Progenitor cell of endocrine pancreas (in vitro differentiated cells): ENCODE measurements around the gene CUX1. TPM values are rescaled to one million over a fixed set of nuclear protein-coding genes. Genes with fewer than 3 reads are reported as not detected.
A peak's percentile ranks its signal among the peaks of the same experiment; 100 is the strongest.
"Not testable (repeated sequence)": the region's sequence is repeated elsewhere in the genome, so short reads cannot be mapped to it uniquely, and the experiment has no call there.

Experiments
- DNase-seq: peaks from one replicate; pipeline ENCODE4 v3.0.0; 2021; ENCODE audit warnings: low spot score; ENCODE audit not compliant: unreplicated experiment
- H3K27ac Mint-ChIP-seq: 2 replicates; pipeline ENCODE4 v1.8.0; 2021; ENCODE audit warnings: mild to moderate bottlenecking, moderate library complexity, mixed read lengths
- H3K27me3 Mint-ChIP-seq: 2 replicates; pipeline ENCODE4 v1.8.0; 2021; ENCODE audit warnings: mixed read lengths
- H3K36me3 Mint-ChIP-seq: 2 replicates; pipeline ENCODE4 v1.8.0; 2022; ENCODE audit warnings: mixed read lengths; ENCODE audit not compliant: insufficient read depth
- H3K4me1 Mint-ChIP-seq: 2 replicates; pipeline ENCODE4 v1.8.0; 2021; ENCODE audit warnings: low read depth, mixed read lengths
- H3K4me3 Mint-ChIP-seq: 2 replicates; pipeline ENCODE4 v1.8.0; 2021; ENCODE audit warnings: low read depth, mild to moderate bottlenecking, moderate library complexity, mixed read lengths
- H3K9me3 Mint-ChIP-seq: 2 replicates; pipeline ENCODE4 v1.8.0; 2021; ENCODE audit warnings: low read depth, mixed read lengths
- total RNA-seq: library from RNA; stranded (reverse); gene quantifications from 2 replicates; pipeline ENCODE4 v1.2.1, GENCODE V29; 2021
- TF ChIP-seq, protein P1 (sequence below): fragments of 200-600 bp; sonication (generic); IDR thresholded peaks from one replicate; pipeline ENCODE4 v1.5.0; 2021; ENCODE audit warnings: antibody characterized with exemption, mild to moderate bottlenecking; ENCODE audit not compliant: unreplicated experiment

CUX1 gene
- total RNA-seq, 1 donor from 2014 or later: 103 TPM

DNA sequence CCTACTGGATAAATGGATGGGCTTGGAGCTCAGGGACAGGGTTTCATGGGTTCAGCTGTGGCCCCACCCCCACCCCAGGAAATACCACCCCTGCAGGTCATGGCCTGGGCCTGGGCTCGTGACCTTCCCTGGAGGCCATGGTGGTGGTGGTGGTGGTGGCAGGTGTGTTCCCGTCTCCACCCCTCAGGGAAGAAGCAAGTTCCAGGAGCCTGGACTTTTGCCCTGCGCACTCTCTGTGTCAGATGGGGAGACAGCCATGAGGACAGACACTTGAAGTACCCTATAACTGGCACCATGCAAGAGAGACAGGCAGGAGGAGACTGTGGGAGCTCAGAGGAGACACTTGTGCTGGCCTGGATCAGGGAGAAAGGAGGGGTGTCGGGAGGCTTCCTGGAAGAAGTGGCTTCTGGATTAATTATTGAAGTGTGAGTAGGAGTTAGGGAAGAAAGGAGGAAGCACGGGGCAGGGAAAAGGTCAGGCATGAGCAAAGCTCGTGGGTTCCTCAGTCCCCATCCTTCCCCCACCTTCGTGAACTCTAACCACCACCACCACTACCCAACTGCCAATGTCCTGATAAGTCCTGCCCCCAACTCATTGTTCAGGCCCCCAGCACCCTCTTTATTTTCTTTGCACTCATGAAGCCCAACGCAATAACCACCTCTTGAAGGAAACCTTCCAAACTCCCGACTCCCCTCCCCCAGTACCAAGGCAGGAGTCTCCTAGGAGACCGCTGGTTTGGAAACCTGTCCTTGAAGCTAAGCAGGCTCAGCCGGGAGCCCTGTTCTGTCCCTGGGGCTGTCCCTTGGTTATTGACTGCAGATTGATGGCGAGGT is 478.1 kb downstream of the CUX1 start:
- no peak for DNase-seq
- H3K9me3 Mint-ChIP-seq: no peaks in the 10 kb centered on the region
- peaks cover 11% of the 10 kb centered on the region for H3K4me1 Mint-ChIP-seq
- no peak overlapping the region for H3K27ac Mint-ChIP-seq
- peaks cover 10% of the 10 kb centered on the region for H3K27me3 Mint-ChIP-seq
- peaks cover 2% of the 10 kb centered on the region for H3K36me3 Mint-ChIP-seq
- no peak overlapping the region for H3K4me3 Mint-ChIP-seq
- TF ChIP-seq, protein P1, sequence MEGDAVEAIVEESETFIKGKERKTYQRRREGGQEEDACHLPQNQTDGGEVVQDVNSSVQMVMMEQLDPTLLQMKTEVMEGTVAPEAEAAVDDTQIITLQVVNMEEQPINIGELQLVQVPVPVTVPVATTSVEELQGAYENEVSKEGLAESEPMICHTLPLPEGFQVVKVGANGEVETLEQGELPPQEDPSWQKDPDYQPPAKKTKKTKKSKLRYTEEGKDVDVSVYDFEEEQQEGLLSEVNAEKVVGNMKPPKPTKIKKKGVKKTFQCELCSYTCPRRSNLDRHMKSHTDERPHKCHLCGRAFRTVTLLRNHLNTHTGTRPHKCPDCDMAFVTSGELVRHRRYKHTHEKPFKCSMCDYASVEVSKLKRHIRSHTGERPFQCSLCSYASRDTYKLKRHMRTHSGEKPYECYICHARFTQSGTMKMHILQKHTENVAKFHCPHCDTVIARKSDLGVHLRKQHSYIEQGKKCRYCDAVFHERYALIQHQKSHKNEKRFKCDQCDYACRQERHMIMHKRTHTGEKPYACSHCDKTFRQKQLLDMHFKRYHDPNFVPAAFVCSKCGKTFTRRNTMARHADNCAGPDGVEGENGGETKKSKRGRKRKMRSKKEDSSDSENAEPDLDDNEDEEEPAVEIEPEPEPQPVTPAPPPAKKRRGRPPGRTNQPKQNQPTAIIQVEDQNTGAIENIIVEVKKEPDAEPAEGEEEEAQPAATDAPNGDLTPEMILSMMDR: no peak

DNA sequence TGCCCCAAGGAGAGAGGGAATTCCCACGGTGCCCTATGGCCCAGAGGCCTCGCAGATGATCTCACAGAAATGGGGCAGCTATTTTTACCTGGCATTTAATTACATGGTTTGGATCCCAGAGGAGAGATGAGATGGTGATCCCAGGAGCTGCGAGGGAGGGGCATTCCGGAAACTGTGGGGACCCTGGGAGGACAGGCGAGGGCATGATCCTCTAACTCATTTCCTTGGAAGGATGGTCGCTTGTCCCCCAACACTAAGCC is 478.7 kb downstream of the CUX1 start:
- Mint-ChIP-seq H3K4me1 (peaks cover 11% of the 10 kb centered on the region), H3K27me3 (peaks cover 9% of the 10 kb centered on the region), H3K27ac (no peak overlapping the region), H3K4me3 (no peak overlapping the region), H3K36me3 (peaks cover 2% of the 10 kb centered on the region), H3K9me3 (no peaks in the 10 kb centered on the region)
- TF ChIP-seq, protein P1: no peak
- no peak for DNase-seq

DNA sequence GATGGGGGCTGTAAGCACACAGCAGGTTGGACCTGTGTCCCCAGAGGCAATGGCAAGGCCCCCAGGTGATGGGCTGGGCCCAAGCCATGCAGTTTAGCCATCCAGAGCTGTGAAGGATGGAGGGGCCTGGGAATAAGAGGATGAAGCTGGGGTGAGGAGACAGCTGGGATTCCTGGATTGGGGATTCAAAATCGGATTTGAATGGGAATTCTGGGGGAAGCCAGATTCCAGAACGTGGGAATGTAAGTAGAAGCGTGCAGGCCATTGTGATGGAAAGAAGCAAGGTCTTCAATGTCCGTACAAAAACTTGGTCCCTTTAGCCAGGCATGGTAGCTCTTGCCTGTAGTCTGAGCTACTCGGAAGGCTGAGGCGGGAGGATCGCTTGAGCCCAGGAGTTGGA is 479.1 kb downstream of the CUX1 start:
- no peak overlapping the region for H3K4me3 Mint-ChIP-seq
- H3K9me3 Mint-ChIP-seq: no peaks in the 10 kb centered on the region
- no peak overlapping the region for H3K27ac Mint-ChIP-seq
- TF ChIP-seq, protein P1: no peak
- peaks cover 3% of the 10 kb centered on the region for H3K36me3 Mint-ChIP-seq
- DNase-seq: no peak
- H3K4me1 Mint-ChIP-seq: peaks cover 11% of the 10 kb centered on the region
- H3K27me3 Mint-ChIP-seq: peaks cover 7% of the 10 kb centered on the region

DNA sequence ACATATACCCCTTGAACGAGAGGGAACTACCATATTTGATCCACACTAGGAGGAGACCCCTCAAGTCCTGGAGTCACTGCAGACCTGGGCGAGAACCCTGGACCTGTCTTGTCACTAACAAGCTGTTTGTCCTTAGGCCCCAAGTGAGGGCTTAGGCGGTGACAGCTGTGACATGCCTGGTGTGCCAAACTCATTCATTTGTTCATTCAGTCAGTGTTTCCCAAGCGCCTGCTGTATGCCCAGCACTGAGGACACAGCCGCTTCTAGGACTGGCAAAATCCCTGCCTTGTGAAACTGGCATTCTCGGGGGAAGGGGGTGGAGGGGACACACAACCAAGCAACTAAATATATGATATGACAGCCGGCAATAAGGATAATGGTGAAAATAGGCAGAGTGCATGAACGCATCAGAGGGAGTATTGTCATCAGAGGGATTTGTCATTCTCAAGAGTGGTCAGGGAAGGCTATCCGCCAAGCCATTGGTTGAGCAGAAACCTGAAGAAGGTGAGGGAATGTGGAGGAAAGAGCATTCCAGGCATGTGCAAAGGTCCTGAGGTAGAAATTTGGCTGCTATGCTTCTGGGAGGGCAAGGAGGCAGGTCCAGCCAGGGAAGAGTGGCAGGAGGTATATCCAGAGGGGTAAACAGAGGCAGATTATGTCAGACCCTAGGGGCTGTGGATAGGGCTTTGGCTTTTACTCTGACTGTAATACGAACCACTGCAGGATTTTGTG is 480.2 kb downstream of the CUX1 start:
- Mint-ChIP-seq H3K27ac (no peak overlapping the region), H3K9me3 (no peaks in the 10 kb centered on the region), H3K4me3 (no peak overlapping the region), H3K27me3 (peaks cover 3% of the 10 kb centered on the region), H3K4me1 (peaks cover 11% of the 10 kb centered on the region), H3K36me3 (peaks cover 4% of the 10 kb centered on the region)
- TF ChIP-seq, protein P1: no peak
- no peak for DNase-seq

DNA sequence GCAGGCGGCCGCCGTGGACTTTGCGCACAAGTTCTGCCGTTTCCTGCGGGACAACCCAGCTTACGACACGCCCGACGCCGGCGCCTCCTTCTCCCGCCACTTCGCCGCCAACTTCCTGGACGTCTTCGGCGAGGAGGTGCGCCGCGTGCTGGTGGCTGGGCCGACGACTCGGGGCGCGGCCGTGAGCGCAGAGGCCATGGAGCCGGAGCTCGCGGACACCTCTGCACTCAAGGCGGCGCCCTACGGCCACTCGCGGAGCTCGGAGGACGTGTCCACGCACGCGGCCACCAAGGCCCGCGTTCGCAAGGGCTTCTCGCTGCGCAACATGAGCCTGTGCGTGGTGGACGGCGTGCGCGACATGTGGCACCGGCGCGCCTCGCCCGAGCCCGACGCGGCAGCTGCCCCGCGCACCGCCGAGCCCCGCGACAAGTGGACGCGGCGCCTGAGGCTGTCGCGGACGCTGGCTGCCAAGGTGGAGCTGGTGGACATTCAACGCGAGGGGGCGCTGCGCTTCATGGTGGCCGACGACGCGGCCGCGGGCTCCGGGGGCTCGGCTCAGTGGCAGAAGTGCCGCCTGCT is 483.3 kb downstream of the CUX1 start:
- Mint-ChIP-seq H3K36me3 (peaks cover 4% of the 10 kb centered on the region), H3K9me3 (no peaks in the 10 kb centered on the region), H3K4me1 (peaks cover 4% of the 10 kb centered on the region), H3K4me3 (no peak overlapping the region), H3K27ac (no peak overlapping the region), H3K27me3 (peaks cover 3% of the 10 kb centered on the region)
- no peak for DNase-seq
- TF ChIP-seq, protein P1: peak; percentile 53

DNA sequence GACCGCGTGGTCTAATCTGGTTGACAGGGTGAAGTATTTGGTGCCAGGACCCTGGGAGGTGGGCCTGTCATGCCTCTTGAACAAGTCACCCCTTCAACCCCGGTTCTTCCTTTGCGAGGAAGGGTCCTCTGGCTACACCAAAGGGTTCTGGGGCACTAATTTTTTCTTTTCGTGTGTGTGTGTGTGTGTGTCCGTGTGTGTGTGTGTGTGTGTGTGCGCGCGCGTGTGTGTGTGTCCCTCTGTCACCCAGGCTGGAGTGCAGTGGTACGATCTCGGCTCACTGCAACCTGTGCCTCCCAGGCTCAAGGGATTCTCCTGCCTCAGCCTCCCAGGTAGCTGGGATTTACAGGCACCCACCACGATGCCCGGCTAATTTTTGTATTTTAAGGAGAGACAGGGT is 483.9 kb downstream of the CUX1 start:
- not testable (repeated sequence) for H3K27ac Mint-ChIP-seq, H3K36me3 Mint-ChIP-seq, H3K4me1 Mint-ChIP-seq, H3K4me3 Mint-ChIP-seq, H3K27me3 Mint-ChIP-seq, H3K9me3 Mint-ChIP-seq, DNase-seq
